Choroid plexus epithelial cell (primary cell): ENCODE results near the gene GLCE.
"Not testable (repeated sequence)": the region's sequence is repeated elsewhere in the genome, so short reads cannot be mapped to it uniquely, and the experiment has no call there.

Source experiments
- DNase-seq: peaks from one replicate; pipeline ENCODE4 v3.0.0-alpha.2; 2010; ENCODE audit warnings: low read depth
- H3K4me3 ChIP-seq: 2 replicates; pipeline ENCODE4 v1.5.1; 2011; ENCODE audit warnings: low read depth, mild to moderate bottlenecking, control low read depth, low read length, moderate library complexity
- CTCF ChIP-seq: conservative IDR thresholded peaks from 2 replicates; pipeline ENCODE4 v1.5.1; 2011; ENCODE audit warnings: low read depth, mild to moderate bottlenecking, control low read depth, inconsistent platforms, low read length, moderate library complexity

Gene GLCE

DNA sequence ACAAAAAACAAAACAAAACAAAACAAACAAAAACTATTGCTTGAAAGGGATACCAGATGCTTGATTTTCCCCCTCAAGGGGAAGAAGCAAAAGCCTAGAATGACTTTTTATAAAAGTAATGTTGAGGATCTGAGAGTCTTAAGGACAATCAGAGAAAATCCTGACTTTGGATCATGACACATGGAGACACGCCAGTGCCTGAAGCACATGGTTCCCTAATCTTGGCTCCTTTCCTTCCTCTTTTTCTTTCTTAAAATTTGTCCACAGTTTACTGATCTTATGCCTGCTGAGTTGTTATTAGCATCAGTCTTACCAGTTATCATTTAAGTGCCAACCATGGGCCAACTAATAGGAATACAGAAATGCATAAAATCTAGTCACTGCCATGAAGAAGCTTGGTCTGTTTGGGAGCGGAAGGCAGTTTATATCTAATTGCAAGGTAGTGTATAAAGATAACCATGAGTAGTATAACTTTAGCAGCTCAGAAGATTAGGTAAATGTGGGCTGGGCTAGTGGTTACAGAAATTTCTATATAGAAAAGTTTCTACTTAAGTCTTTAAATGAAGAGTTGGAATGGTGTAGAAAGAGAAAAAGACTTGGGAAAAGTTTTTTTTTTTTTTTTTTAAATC, 6.9 kb downstream of the GLCE start:
- no peak for TF ChIP-seq CTCF

DNA sequence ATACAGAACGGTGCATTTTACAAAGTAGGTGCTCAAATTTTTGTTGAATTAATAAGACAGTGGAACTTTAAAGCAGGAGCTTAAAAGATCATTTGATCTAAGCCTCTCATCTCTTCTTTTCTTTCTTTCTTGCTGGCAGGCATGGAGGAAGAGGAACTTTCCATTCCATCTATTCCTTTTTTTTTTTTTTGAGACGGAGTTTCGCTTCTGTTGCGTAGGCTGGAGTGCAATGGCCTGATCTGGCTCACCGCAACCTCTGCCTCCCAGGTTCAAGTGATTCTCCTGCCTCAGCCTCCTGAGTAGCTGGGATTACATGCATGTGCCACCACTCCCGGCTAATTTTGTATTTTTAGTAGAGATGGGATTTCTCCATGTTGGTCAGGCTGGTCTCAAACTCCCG, 7.9 kb downstream of the GLCE start:
- DNase-seq = not testable (repeated sequence)

More for the DNA sequence above, 6.9 kb downstream of the GLCE start:
- H3K4me3 ChIP-seq = no peak overlapping the region
- no peak for DNase-seq

DNA sequence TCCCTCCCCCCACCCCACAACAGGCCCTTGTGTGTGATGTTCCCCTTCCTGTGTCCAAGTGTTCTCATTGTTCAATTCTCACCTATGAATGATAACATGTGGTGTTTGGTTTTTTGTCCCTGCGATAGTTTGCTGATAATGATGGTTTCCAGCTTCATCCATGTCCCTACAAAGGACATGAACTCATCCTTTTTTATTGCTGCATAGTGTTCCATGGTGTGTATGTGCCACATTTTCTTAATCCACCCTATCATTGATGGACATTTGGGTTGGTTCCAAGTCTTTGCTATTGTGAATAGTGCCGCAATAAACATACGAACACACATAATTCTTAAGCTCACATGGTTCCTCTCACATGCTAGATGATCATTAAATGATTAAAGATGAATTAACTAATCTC, 9.1 kb downstream of the GLCE start:
- H3K4me3 ChIP-seq, DNase-seq: not testable (repeated sequence)

More for the DNA sequence above, 7.9 kb downstream of the GLCE start:
- not testable (repeated sequence) for H3K4me3 ChIP-seq

GRCh38 chr15:69170597-69170996, 10.2 kb downstream of the GLCE start:
- no peak for DNase-seq
- no peak for TF ChIP-seq CTCF
- no peak overlapping the region for H3K4me3 ChIP-seq

GRCh38 chr15:69172847-69173246, 12.4 kb downstream of the GLCE start:
- no peak for TF ChIP-seq CTCF
- DNase-seq = no peak
- H3K4me3 ChIP-seq = no peak overlapping the region

GRCh38 chr15:69175536-69175935, 15.1 kb downstream of the GLCE start:
- no peak for TF ChIP-seq CTCF
- no peak for DNase-seq
- no peak overlapping the region for H3K4me3 ChIP-seq

GRCh38 chr15:69181424-69181823, 21.0 kb downstream of the GLCE start:
- TF ChIP-seq CTCF = no peak
- no peak overlapping the region for H3K4me3 ChIP-seq
- DNase-seq = no peak

DNA sequence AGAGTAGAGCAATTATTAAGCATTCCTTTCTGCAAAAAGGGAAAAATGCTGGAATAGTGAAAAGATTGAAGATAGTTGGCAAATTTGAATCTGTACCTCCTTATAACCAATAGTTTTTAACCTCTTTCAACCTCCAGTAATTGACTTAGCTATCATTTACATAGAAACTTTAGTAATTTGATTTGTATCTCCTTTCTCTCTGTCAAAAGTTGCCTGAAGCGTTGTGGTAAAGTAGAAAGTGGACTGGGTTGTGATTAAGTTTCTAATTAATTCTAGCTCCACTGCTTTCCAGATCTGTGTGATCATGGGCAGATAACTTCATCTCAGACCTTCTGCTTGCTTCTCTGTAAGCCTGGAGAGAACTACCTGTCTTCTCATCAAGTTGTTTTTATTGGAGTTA, 24.8 kb downstream of the GLCE start:
- H3K4me3 ChIP-seq = no peak overlapping the region
- TF ChIP-seq CTCF = no peak
- DNase-seq = no peak
